GM18499 (cell line): ENCODE data around the gene SRRD.

Source experiments
- ATAC-seq: cut with Tn5 transposase; IDR thresholded peaks from one replicate; pipeline ENCODE4 v1.9.1; 2021; ENCODE audit warnings: moderate number of reproducible peaks; ENCODE audit not compliant: insufficient read depth, unreplicated experiment

SRRD gene

DNA sequence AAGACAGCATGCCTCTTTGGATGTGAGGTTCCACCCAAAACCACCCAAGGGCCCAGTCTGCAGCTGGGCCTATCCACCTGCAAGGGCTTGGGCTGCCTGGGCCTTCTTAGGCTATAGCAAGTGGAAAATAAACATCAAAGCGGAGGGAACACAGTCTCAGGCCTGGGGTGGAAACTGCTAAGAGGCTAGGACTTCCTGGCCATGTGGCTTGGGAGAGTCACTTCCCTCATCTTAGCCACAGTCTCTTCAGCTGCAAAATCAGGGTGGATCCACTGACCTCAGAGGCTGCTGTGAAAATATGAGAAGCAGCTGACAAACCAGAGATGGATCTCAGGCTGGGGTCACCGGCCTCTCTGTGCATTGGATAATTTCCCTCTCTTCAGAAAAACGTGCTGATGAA is 59.2 kb downstream of the SRRD start:
- ATAC-seq, result no peak
